HG02870 (cell line): ENCODE measurements around the gene CALD1.

Source experiments
- ATAC-seq: cut with Tn5 transposase; IDR thresholded peaks from one replicate; pipeline ENCODE4 v1.9.1; 2021; ENCODE audit warnings: mild to moderate bottlenecking, moderate library complexity; ENCODE audit not compliant: unreplicated experiment

CALD1 gene

DNA sequence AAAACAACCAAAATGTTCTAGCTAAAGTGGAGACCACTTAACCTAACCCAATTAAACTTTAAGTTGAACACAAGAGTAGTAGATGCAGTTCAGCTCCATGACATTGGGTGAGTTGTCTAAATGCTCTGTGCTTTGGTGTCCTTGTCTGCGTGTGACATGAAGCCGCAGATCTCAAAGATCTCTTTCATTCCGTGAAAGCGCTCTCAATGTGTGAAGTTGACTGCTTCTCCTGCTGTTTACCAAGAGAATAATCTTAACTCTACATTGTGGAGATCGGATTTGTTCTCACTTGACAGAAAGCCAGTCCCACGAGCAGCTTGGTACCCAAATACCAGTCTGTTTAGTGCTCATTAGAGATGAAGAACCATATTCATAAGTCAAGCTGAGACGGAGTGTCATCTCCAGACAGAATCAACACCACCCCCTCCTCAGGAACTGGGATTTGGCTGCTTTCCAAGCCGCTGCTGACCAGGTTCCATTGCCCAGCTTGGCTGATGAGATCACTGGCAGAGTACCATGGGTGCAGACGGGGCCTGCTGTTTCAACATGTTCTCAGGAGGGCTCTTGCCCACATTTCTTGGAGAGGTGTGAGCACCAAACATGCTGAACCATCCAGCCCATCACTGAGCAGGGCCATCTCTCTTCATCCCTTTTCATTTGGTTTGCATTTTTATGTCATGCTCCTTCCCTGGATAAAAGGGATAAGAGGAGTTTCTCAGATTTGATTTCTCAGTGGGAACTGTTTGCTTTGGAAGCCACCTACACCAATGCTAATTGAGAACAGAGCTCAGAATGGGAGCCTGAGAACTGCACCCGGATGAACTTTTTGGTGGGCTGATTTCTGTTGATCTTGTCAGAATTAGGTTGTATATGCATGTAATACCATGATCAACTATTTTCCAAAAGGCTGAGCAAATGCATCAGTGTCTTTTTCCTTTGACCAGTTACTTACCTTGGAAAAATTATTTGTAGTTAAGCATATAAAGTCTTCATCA is 111.1 kb downstream of the CALD1 start:
- ATAC-seq, result no peak

DNA sequence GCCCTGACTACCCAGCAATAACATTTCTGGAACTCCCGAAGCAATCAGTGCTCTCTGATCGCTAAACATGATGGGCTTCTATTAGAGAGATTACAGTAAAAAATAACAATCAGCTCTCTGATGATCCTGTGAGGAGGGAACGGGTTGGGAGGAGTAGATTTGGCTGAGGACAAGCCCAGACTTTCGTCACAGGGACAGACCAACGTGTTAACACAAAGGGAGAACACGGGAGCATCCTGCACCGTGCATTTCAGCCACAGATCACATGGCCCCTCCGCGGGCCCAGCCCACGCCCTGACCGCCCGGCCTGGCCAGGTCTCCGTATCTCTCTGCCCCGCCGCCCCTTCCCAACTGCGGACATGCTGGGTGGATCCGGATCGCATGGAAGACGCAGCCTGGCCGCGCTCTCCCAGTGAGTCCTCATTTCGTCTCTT is 111.8 kb downstream of the CALD1 start:
- ATAC-seq, result no peak

DNA sequence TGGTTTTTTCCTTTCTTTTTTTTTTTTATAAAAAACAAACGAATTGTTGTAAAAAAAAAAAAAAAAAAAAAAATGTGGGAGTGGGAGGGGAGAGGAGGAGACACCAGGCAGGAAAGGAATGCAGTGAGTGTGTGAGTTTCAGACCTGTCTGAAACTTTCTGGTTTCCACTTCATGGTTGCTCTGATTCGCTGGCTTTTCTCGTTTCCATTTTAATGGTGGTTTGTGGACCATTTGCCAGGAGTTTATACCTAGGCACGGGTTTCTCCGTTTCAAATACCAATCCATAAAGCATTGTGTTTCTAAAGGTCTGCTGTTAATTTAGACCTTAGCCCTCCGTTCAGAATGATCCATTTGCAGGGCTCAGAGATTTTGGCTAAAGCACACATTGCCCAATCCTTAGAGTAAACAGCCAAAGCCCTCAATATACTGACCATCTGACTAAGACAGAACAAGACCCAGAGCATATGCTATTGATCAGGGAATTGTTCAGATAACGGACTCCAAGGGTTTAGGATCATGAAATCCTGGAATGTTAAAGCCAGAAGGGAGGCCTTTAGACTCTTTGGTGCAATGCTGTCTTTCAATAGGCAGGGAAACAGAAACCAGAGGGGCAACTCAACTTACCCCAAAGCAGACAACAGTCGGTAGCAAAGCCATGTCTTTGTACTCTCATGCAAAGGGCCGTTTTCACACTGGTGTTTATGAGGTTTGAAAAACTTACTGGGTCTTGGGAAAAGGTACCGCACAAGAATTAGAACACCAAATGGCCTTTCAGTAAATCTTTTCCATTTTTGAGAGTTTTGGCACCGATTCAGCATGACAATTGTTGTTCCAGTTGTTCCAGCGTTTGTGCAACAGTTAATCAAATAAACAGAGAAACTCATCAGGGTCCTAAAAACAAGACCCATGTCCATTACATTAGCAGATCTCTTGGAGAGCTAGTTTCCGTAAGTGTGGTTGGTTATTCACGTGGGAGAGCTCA is 112.6 kb downstream of the CALD1 start:
- ATAC-seq, result no peak

DNA sequence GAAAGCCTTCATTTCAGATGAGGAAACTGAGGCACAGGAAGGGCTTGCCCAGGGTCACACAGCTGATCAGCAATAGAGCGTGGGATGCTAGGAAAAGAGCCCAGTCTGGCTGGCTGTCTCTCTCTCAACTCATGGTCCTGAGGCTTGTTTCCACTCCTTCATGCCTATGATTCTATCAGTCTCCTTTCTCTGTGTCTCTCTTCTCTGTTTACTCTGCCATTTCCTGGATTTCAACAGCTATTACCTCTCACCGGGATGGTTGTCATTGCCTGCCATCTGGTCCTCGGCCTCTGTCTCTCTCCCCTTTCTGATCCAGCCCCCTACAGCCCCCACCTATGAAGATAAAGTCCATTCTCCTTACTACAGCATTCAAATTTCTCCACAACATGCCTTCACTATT is 113.5 kb downstream of the CALD1 start:
- ATAC-seq, result no peak

DNA sequence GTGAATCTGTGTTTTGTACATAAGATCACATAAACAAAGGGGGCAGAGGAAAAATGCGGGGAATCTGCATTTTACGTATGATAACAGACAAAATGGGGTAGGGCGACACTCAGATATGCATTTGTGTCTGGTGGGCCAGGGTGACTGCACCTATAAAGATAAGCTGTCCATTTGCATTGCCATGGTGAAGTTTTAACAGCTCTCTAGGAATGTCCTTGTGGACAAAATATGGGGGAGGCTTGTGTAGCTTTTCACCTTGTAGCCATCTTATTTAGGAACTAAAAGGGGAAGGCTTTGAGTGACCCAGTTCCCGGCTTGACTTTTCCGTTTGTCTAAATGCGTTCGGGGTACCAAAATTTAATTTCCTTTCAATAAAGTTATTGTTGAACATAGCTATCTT is 114.5 kb downstream of the CALD1 start:
- ATAC-seq, result no peak

DNA sequence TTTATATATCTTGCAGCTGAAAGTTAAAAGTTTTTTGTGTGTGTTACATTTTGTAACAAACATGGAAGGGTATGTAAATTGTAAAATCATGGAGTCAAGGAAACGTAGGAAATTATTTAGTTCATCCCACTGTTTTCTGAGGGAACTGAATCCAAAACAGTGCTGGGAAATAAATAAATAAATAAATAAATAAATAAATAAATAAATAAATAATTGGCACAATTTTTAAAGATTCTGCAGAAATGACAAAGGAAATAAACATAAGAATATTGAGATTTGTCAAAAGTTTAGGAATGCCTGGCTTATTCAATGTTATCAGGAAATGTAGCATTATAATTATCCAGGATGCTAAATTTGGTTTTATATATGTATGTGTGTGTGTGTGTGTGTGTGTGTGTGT is 115.5 kb downstream of the CALD1 start:
- ATAC-seq, result no peak

DNA sequence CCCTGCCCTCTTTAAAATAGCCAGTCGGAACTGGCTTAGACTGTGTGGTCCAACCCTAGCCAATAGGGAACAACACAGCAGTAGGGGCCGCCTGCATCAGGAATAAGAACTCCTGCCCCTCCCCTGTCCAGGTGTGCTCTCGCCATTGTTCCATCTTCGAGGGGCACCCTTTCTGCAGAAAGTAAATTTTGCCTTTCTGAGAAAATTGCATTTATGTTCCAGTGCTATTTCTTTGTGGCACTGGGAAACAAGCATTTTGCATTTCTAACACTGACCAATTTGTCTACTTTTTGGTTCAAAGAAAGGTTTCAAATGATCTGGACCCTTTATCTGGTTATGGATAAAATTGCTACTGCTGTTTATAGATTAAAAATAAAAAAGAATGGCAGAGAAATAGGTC is 116.6 kb downstream of the CALD1 start:
- no peak for ATAC-seq

DNA sequence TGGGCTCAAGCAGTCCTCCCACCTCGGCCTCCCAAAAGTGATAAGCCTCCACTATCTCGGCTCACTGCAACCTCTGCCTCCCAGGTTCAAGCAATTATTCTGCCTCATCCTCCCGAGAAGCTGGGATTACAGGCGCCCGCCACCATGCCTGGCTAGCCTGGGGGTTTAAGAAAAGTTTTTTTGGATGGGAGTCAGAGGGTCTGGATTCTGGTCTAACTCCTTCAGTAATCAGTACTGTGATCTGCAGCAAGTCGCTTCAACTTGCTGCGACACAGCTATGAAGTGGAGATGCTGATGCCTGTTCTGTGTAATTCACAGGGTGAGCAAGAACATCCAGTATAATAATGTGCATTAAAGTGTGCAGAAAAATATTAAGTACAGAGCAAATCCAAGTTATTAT is 118.5 kb downstream of the CALD1 start:
- no peak for ATAC-seq

DNA sequence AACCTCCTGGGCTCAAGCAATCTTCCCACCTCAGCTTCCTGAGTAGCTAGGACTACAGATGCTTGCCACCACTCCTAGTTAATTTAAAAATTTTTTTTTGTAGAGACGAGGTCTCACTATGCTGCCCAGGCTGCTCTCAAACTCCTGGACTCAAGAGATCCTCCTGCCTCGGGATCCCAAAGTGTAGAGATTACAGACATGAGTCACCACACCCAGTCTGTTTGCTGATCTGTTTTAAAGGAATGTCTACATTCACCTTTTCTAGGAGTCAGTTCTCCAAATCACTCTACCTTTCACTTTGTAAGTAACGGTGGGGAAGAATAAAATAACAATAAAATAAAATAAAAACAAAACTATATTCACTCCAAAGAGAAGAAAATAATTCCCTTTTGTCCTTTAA is 120.3 kb downstream of the CALD1 start:
- no peak for ATAC-seq

DNA sequence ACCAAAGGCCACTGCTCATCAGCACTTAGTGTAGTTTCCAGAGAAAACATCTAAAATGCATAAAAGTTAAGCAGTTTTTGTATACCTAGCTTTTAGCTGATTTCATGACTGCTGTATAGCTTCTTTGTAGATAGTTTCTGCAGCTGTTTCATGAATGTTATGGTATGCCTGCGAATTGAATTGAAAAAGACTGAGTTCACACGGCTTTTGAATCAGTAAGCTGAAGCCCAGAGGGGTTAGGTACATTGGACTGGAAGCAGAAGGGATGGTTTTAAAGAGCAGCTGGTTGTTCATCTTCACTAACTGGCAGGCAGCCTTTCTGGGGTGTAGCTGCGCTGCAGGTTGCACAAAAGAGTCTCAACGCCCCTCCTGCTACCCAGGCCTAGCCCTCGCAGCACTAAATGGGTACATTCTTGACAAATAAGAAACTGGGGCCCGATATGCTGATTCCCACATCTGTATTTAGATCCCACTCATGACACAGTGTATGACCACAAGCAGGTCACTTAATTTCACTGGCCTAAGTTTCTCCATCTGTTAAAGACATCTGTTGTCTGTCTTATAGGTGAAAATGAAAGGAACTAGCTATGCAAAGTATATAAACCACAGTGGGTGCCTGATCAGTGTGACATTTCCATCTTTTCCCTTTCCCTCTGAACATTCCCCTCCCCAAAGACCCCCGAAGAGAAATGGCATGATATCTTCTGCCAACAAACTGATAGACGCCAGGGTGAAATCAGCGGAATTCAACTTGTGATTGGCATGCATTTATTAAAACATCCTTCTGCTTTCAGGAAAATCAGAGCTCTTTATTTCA is 120.9 kb downstream of the CALD1 start:
- ATAC-seq, result peak; percentile 90

DNA sequence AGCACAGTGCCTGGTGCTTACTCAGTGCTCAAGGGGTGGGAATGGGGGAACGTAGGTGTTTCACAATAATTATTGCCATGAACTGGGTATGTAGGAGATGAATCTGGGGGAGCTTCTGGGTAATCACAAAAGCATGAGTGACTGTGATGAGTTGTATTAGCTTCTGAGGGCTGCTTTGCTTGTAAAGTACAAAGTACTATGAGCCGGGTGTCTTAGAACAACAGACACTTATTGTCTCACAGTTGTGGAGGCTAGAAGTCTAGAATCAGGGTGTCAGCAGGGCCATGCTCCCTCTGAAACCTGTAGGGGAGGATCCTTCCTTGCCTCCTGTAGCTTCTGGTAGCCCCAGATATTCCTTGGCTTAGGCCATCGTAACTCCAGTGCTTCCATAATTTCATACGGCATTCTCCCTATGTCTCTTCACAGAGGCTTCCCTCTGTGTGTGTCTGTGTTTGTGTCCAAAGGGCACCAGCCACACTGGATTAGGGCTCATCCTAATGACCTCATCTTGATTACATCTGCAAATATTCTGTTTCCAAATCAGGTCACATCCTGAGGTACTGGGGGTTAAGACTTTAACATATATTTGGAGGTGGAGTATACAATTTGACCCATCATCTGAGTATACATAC is 122.1 kb downstream of the CALD1 start:
- no peak for ATAC-seq

DNA sequence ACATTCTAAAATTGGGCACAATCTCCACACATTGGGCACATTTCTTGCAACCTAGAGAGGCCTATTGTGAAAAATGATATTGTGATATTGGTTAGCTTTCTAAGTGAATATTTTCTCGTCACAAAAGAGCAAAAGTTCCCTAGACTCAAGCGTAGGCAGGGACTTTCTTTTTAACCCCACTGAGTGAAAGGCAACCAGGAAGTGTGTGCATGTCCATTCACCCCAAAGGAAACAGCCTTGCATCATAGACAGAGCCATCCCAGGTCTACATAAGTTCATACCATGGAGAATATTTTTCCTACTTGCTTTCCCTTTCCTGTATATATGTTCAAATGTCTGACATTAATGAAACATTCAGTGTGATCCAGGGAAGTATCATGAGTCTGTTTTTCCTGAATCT is 122.6 kb downstream of the CALD1 start:
- ATAC-seq, result no peak

DNA sequence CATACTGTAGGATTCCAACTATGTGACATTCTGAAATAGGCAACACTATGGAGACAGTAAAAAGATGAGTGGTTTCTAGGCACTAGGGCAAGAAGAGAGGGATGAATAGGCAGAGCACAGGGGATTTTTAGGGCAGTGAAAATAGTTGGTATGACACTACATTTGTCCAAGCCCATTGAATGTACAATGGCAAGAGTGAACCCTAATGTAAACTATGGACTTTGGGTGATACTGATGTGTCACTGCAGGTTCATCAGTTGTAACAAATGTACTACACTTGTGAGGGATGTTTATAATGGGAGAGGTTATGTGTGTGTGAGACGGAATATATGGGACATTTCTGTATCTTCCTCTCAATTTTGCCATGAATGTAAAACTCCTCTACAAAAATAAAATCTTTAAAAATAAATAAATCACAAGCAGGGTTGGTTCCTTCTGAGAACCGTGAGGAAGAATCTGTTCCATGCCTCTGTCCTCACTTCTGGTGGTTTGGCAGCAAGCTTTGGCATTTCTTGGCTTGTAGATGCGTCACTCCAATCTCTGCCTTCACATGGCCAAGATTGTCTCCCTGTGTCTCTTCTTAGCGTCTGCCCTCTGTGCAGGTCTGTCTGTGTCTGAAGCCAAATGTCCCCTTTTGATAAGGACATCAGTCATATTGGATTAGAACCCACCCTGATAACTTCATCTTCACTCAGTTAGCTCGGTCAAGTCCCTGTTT is 123.8 kb downstream of the CALD1 start:
- ATAC-seq, result no peak

DNA sequence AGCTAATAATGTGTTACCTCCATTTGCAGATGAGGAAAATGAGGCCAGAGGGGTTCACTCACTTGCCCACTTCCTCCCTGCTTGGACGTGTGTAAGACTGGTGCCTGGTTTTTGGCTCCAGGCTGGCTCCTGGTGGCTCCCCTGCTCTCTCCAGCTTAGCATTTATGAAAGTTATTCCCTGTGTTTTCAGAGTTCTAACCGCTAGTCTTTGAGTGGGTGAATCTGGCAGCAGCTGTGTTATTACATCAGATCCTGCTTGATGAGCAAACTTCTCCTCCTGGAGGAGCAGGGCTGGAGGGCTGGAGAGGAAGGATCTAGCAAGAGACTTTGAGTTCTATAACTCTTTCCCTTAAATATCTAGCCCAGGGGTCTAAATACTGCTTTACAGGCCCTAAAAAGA is 125.9 kb downstream of the CALD1 start:
- no peak for ATAC-seq

DNA sequence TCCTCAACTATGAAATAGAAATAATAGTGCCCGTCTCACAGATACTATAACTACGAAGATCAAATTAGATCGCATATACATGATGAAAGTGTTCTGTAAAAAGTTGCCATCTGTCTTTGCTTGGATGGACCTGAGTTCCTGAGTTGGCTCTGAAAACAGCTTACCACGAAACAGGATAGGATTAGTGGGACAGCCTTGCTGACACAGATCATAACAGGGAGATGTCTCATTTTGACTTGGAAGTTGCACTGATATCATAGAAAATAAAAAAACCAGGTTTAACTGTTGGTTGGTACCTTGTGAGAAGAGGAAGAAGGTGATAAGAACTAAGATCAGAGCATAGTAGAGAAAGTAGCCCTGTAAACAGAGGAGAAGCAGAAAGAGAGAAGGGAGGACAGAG is 127.6 kb downstream of the CALD1 start:
- ATAC-seq, result no peak

DNA sequence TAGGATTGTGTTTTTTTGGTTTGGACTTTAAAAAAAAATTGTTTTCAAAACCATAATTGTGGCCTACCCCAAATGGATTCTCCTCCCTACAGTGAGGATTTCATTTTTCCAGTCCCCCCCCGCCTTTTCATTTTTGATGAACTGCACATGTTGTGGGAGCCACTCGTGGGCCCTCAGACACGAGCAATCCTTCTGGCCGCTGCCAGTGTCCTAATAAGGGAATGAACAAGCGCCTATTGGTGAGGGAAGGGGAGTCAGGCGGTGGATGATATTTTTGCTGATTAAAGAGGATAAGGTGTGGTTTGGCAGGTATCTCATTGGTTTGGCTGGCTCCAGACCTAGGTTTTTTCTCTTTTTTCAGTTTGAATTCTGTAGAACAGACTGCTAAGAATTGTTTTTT is 128.2 kb downstream of the CALD1 start:
- no peak for ATAC-seq

DNA sequence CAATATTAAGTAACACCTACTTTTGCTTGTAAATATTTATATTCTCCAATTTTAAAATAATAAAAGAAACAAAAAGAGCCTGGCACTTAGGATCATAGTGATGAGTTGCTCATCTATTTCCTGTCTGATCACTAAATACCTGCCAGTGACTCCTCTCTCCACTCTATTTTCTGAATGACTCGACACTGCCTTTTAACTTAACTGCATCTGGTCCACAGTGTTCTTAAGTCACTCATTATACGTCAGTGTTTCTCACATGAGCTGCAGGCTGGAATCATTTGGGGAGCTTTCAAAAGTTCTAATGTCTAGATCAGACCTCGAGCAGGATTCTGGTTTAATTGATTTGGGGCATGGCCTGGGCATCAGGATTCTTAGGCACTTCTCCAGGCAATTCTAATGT is 128.9 kb downstream of the CALD1 start:
- ATAC-seq, result peak; percentile 74

DNA sequence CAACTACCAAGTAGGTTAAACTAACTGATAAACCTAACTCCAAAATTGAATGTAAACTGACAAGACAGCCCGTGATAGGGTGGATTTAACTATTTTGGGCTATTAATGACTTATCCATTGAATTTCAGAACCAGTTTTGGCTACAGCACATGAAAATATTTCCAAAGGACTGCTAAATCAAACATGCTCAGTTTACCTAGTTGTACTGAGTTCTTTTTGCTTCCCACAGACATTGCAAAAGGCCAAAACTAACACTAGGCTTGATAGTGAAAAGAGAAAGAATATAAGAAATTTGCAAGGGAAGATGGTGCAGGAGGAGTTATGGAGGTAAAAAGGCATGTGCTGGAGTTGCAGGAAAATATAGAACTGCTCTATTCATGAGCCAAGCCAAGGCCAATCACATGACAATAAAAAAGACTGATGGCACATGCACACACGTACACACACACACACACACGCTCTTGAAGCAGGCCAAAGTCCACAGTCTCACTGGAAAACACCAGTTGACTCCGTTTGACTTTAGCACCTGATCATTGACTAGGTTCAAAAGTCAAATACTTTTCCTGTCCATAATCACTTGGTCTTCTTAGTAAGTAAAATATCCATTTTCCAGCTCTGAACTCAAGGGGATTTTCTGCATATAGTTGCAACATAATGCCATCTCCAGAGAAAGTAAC is 130.9 kb downstream of the CALD1 start:
- ATAC-seq, result no peak

DNA sequence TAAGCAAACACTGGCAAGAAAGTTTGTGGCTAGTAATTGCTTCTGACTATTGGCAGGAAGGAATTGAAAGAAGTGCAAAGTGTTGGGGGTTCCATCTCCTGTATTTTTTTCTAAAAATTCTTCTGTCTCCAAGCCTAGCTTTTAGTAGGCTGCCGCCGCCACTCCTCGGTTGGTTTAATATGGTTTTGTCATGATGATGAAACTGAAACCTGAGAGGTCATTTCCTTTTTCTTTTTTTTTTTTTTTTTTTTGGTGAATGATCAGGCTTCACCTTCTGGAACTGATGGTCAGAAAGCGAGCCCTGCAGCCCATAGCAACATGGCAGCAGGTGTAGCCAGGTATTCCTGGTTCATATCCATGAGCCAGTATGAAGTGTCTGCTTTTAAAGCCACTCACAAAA is 131.5 kb downstream of the CALD1 start:
- ATAC-seq, result no peak
